Panc1 (cell line): Measurements from ENCODE around the gene ADNP. TPM values are rescaled to one million over a fixed set of nuclear protein-coding genes. Genes with fewer than 3 reads are reported as not detected.

ENCODE experiments used
- ATAC-seq: fragments of 200-7000 bp; cut with Tn5 transposase; 2 replicates; pipeline ENCODE4 v1.9.1; 2020; ENCODE audit warnings: mild to moderate bottlenecking, moderate library complexity
- BruUV-seq: library from RNA; stranded (reverse); fragments of 400-500 nt; replicated peaks from 2 replicates; lab custom pipeline; 2021; lab: Mats Ljungman, UMichigan
- CTCF ChIA-PET: fragments of 300-600 bp; sonication (Branson Sonifier 250); formaldehyde crosslinking; loops from one replicate; lab custom pipeline; 2022; ENCODE audit warnings: antibody characterized with exemption; lab: Charles Lee
- POLR2A ChIA-PET: fragments of 300-600 bp; sonication (Branson Sonifier 250); formaldehyde crosslinking; loops from one replicate; lab custom pipeline; 2022; ENCODE audit warnings: antibody characterized with exemption; lab: Charles Lee
- DNase-seq: peaks from one replicate; pipeline ENCODE4 v3.0.0-alpha.2; 2010; ENCODE audit warnings: low read depth, low spot score
- H3K27ac ChIP-seq: 2 replicates; pipeline ENCODE4 v1.5.1; 2011; ENCODE audit warnings: mild to moderate bottlenecking, low read length, inconsistent platforms
- H3K27me3 ChIP-seq: fragments of 200-500 bp; sonication (Bioruptor generic); 2 replicates; pipeline ENCODE4 v1.6.0; 2014; ENCODE audit warnings: low read length, inconsistent platforms; ENCODE audit not compliant: control insufficient read depth, insufficient read depth
- H3K36me3 ChIP-seq: fragments of 200-500 bp; sonication (Bioruptor generic); 2 replicates; pipeline ENCODE4 v1.5.1; 2014; ENCODE audit warnings: inconsistent platforms, mild to moderate bottlenecking, low read length, moderate library complexity; ENCODE audit not compliant: control insufficient read depth, insufficient read depth
- H3K4me1 ChIP-seq: 2 replicates; pipeline ENCODE4 v1.5.1; 2011; ENCODE audit warnings: inconsistent platforms, mild to moderate bottlenecking, low read length, moderate library complexity; ENCODE audit not compliant: control insufficient read depth, insufficient read depth
- H3K4me3 ChIP-seq, 2 experiments: 2 replicates each; pipeline ENCODE4 v1.5.1; 2011 to 2012; ENCODE audit warnings: low read depth in 2 of 2, low read length in 2 of 2, mild to moderate bottlenecking in 2 of 2, inconsistent platforms in 1 of 2, moderate library complexity in 1 of 2
- H3K9me3 ChIP-seq: fragments of 200-500 bp; sonication (Bioruptor generic); 2 replicates; pipeline ENCODE4 v1.5.1; 2014; ENCODE audit warnings: low read depth, mild to moderate bottlenecking, inconsistent platforms, low read length, moderate library complexity; ENCODE audit not compliant: control insufficient read depth, insufficient read depth
- CTCF ChIP-seq: fragments of 450-650 bp; IDR thresholded peaks from 2 replicates; pipeline ENCODE4 v1.5.1; 2017; ENCODE audit warnings: mild to moderate bottlenecking
- POLR2AphosphoS5 ChIP-seq: IDR thresholded peaks from 2 replicates; pipeline ENCODE4 v1.6.1; 2012; ENCODE audit warnings: mild to moderate bottlenecking, low read depth, low read length, moderate library complexity
- SIN3A ChIP-seq: IDR thresholded peaks from 2 replicates; pipeline ENCODE4 v1.6.1; 2012; ENCODE audit warnings: low read depth, mild to moderate bottlenecking, low read length, moderate library complexity, borderline replicate concordance; ENCODE audit not compliant: insufficient read depth
- TCF7L2 ChIP-seq: IDR thresholded peaks from 2 replicates; pipeline ENCODE4 v1.6.1; 2011; ENCODE audit warnings: mild to moderate bottlenecking, low read depth, low read length, inconsistent platforms
- in situ Hi-C: cut with HindIII; loops from 2 replicates; pipeline ENCODE4 v1.10.0; 2016; ENCODE audit warnings: low sequenced_read_pairs, low pct_unique_long_range_greater_than_20kb
- intact Hi-C: fragments of 100-400 bp; cut with micrococcal nuclease; formaldehyde crosslinking; loops from one replicate; pipeline ENCODE4 v1.10.0; 2022; ENCODE audit not compliant: unreplicated experiment
- total RNA-seq: library from RNA; stranded (reverse); gene quantifications from one replicate; pipeline ENCODE4 v1.2.1, GENCODE V29; 2021; ENCODE audit not compliant: unreplicated experiment
- TF ChIP-seq, protein P1 (sequence below), 2 experiments: IDR thresholded peaks; 2 replicates each; pipeline ENCODE4 v1.6.1; 2011 to 2012; ENCODE audit warnings: low read depth in 2 of 2, control low read depth in 1 of 2, low read length in 1 of 2, mild to moderate bottlenecking in 1 of 2, moderate library complexity in 1 of 2; ENCODE audit not compliant: insufficient read depth in 1 of 2

ADNP gene
- total RNA-seq, 1 experiment from 2014 or later = 65.1 TPM

DNA sequence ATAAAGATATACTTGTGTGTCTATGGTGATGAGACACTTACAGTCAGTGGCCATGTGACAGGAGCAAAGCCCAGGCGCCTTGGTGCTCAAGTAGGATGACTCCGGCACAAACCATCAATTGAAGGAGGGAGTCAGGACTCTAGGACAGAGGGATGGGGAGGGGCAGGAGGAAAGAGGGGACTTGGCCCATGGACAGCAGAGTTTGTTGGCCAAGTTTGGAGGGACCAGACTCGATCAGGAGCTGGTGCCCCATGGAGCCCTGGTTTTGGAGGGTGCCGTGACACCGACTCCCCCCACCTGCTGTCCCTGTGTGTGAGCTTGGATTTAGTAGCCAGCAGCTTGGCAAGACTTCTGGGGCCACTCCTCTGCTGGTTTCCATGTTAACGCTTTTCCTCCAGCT lies 66.1 kb downstream of the ADNP start:
- Histone ChIP-seq H3K27me3 (no peaks in the 10 kb centered on the region), H3K9me3 (no peaks in the 10 kb centered on the region), H3K27ac (no peak overlapping the region), H3K4me1 (no peaks in the 10 kb centered on the region), H3K4me3 (no peak overlapping the region), H3K36me3 (no peaks in the 10 kb centered on the region)
- TF ChIP-seq, protein P1, sequence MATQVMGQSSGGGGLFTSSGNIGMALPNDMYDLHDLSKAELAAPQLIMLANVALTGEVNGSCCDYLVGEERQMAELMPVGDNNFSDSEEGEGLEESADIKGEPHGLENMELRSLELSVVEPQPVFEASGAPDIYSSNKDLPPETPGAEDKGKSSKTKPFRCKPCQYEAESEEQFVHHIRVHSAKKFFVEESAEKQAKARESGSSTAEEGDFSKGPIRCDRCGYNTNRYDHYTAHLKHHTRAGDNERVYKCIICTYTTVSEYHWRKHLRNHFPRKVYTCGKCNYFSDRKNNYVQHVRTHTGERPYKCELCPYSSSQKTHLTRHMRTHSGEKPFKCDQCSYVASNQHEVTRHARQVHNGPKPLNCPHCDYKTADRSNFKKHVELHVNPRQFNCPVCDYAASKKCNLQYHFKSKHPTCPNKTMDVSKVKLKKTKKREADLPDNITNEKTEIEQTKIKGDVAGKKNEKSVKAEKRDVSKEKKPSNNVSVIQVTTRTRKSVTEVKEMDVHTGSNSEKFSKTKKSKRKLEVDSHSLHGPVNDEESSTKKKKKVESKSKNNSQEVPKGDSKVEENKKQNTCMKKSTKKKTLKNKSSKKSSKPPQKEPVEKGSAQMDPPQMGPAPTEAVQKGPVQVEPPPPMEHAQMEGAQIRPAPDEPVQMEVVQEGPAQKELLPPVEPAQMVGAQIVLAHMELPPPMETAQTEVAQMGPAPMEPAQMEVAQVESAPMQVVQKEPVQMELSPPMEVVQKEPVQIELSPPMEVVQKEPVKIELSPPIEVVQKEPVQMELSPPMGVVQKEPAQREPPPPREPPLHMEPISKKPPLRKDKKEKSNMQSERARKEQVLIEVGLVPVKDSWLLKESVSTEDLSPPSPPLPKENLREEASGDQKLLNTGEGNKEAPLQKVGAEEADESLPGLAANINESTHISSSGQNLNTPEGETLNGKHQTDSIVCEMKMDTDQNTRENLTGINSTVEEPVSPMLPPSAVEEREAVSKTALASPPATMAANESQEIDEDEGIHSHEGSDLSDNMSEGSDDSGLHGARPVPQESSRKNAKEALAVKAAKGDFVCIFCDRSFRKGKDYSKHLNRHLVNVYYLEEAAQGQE (IDR thresholded peaks at IDR 0.05; ENCODE audit: insufficient read depth in 1 of 2, low read depth in 2 of 2, low read length in 1 of 2) = no peak
- TF ChIP-seq POLR2AphosphoS5 = no peak
- TF ChIP-seq SIN3A = no peak
- no peak for TF ChIP-seq TCF7L2
- TF ChIP-seq CTCF = no peak
- intact Hi-C loops = no loop called here
- ATAC-seq (no peak), DNase-seq (no peak)
- CTCF ChIA-PET = interaction anchor here (0.5 kb wide), 1 partner anchor 72 kb away, joined by 4 read pairs; no protein-coding TSS in a partner anchor
- in situ Hi-C loops = no loop called here
- BruUV-seq = no TSS peak
- POLR2A ChIA-PET = no interaction called here

DNA sequence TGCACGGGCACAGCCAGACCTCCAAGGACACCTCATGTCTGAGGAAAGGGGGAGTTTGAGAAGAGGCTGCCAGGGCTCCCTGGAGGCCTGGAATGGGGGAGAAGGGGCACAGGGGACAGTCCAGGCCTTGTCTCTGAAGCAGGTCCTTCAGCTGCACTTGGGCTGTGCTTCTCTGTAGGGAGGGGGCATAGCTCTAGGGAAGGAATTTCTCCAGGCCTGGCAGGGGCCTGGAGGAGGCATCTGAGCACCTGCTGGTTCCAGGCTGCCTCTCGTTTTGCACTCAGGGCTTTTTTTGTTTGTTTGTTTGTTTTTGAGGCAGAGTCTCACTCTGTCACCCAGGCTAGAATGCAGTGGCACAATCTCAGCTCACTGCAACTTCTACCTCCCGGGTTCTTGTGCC lies 68.7 kb downstream of the ADNP start:
- Histone ChIP-seq H3K27ac (no peak overlapping the region), H3K4me1 (no peaks in the 10 kb centered on the region), H3K36me3 (no peaks in the 10 kb centered on the region), H3K4me3 (no peak overlapping the region), H3K9me3 (no peaks in the 10 kb centered on the region), H3K27me3 (no peaks in the 10 kb centered on the region)
- no peak for TF ChIP-seq CTCF
- TF ChIP-seq, protein P1 (IDR thresholded peaks at IDR 0.05; ENCODE audit: insufficient read depth in 1 of 2, low read depth in 2 of 2, low read length in 1 of 2) = no peak
- no peak for TF ChIP-seq TCF7L2
- TF ChIP-seq POLR2AphosphoS5 = no peak
- no peak for TF ChIP-seq SIN3A
- ChIA-PET POLR2A (no interaction called here), CTCF (interaction anchor here (0.7 kb wide), 1 partner anchor 28 kb away, joined by 8 read pairs; no protein-coding TSS in a partner anchor)
- intact Hi-C loops (no loop called here), in situ Hi-C loops (no loop called here)
- ATAC-seq (no peak), DNase-seq (no peak)
- BruUV-seq = no TSS peak
